Trophoblast cell (in vitro differentiated cells and primary cell): Measurements from ENCODE around the gene GLG1.
"Not testable (repeated sequence)": the region's sequence is repeated elsewhere in the genome, so short reads cannot be mapped to it uniquely, and the experiment has no call there.

Experiments used
- DNase-seq, 2 donors: peaks; one replicate each; pipeline ENCODE4 v3.0.0-alpha.2; 2016
- H2AFZ ChIP-seq: 2 replicates; pipeline ENCODE4 v1.6.1; 2013; ENCODE audit warnings: low read length, moderate library complexity, mild to moderate bottlenecking; ENCODE audit not compliant: insufficient read depth, poor library complexity
- H2AK5ac ChIP-seq: 2 replicates; pipeline ENCODE4 v1.6.1; 2013; ENCODE audit warnings: mild to moderate bottlenecking, low read length
- H2BK120ac ChIP-seq: 2 replicates; pipeline ENCODE4 v1.6.1; 2013; ENCODE audit warnings: low read length, mild to moderate bottlenecking, moderate library complexity; ENCODE audit not compliant: insufficient read depth, poor library complexity
- H2BK12ac ChIP-seq: 2 replicates; pipeline ENCODE4 v1.6.1; 2013; ENCODE audit warnings: mild to moderate bottlenecking, low read length, moderate library complexity
- H2BK5ac ChIP-seq: 2 replicates; pipeline ENCODE4 v1.6.1; 2013; ENCODE audit warnings: low read length, low read depth, moderate library complexity, mild to moderate bottlenecking; ENCODE audit not compliant: poor library complexity
- H3K14ac ChIP-seq: 2 replicates; pipeline ENCODE4 v1.6.1; 2013; ENCODE audit warnings: mild to moderate bottlenecking, low read length
- H3K18ac ChIP-seq: 2 replicates; pipeline ENCODE4 v1.6.1; 2013; ENCODE audit warnings: mild to moderate bottlenecking, low read length
- H3K23ac ChIP-seq: 2 replicates; pipeline ENCODE4 v1.6.1; 2013; ENCODE audit warnings: low read length
- H3K27ac ChIP-seq: 2 replicates; pipeline ENCODE4 v1.5.1; 2013; ENCODE audit warnings: low read depth, mild to moderate bottlenecking, inconsistent platforms, low read length, moderate library complexity
- H3K27me3 ChIP-seq: 2 replicates; pipeline ENCODE4 v1.6.1; 2013; ENCODE audit warnings: inconsistent platforms, mild to moderate bottlenecking, low read length, moderate library complexity; ENCODE audit not compliant: insufficient read depth
- H3K36me3 ChIP-seq, 2 experiments: 1 replicate in 1 of 2; 2 replicates in 1 of 2; pipeline ENCODE4 v1.6.1; 2013; ENCODE audit warnings: low read length in 2 of 2, mild to moderate bottlenecking in 2 of 2, moderate library complexity in 1 of 2; ENCODE audit not compliant: insufficient read depth in 2 of 2, control insufficient read depth in 1 of 2
- H3K4ac ChIP-seq: 2 replicates; pipeline ENCODE4 v1.6.1; 2013; ENCODE audit warnings: low read depth, mild to moderate bottlenecking, low read length, moderate library complexity
- H3K4me1 ChIP-seq, 2 experiments: 1 replicate in 1 of 2; 2 replicates in 1 of 2; pipeline ENCODE4 v1.6.1; 2013; ENCODE audit warnings: low read length in 2 of 2, mild to moderate bottlenecking in 2 of 2, moderate library complexity in 1 of 2; ENCODE audit not compliant: insufficient read depth in 2 of 2, control insufficient read depth in 1 of 2
- H3K4me2 ChIP-seq: 2 replicates; pipeline ENCODE4 v1.6.1; 2013; ENCODE audit warnings: inconsistent platforms, mild to moderate bottlenecking, low read length, moderate library complexity
- H3K4me3 ChIP-seq: 2 replicates; pipeline ENCODE4 v1.5.1; 2013; ENCODE audit warnings: mild to moderate bottlenecking, low read depth, low read length, inconsistent platforms
- H3K79me1 ChIP-seq: one replicate; pipeline ENCODE4 v1.6.1; 2013; ENCODE audit warnings: low read length
- H3K79me2 ChIP-seq: 2 replicates; pipeline ENCODE4 v1.6.1; 2013; ENCODE audit warnings: low read length, mild to moderate bottlenecking; ENCODE audit not compliant: control insufficient read depth, insufficient read depth, poor library complexity
- H3K9ac ChIP-seq: 2 replicates; pipeline ENCODE4 v1.6.1; 2013; ENCODE audit warnings: mild to moderate bottlenecking, low read length
- H3K9me3 ChIP-seq: 2 replicates; pipeline ENCODE4 v1.6.1; 2013; ENCODE audit warnings: low read depth, mild to moderate bottlenecking, control low read depth, inconsistent platforms, low read length; ENCODE audit not compliant: insufficient read depth
- H4K12ac ChIP-seq: 2 replicates; pipeline ENCODE4 v1.6.1; 2013; ENCODE audit warnings: low read depth, mild to moderate bottlenecking, low read length, moderate library complexity
- H4K8ac ChIP-seq: 2 replicates; pipeline ENCODE4 v1.6.1; 2013; ENCODE audit warnings: low read depth, mild to moderate bottlenecking, low read length, moderate library complexity
- H4K91ac ChIP-seq: one replicate; pipeline ENCODE4 v1.6.1; 2013; ENCODE audit warnings: low read depth, mild to moderate bottlenecking, low read length, moderate library complexity
- WGBS: extraction: QIAGEN DNeasy Blood & Tissue Kit; methylation state at CpG from one replicate; pipeline ENCODE4 v1.1.7; 2013; ENCODE audit warnings: missing lambda C conversion rate; ENCODE audit not compliant: insufficient read length, insufficient coverage; ENCODE audit errors: extremely low coverage; 5-methylcytosine and 5-hydroxymethylcytosine counted together

Gene GLG1

GRCh38 chr16:74557275-74557674 is 49.6 kb downstream of the GLG1 start:
- Histone ChIP-seq H2BK12ac (no peak overlapping the region), H2AFZ (no peak overlapping the region), H3K14ac (no peak overlapping the region), H3K9me3 (no peaks in the 10 kb centered on the region), H3K23ac (no peak overlapping the region), H2AK5ac (no peak overlapping the region), H4K91ac (no peak overlapping the region), H4K12ac (no peak overlapping the region), H3K79me2 (peaks cover 2% of the 10 kb centered on the region), H3K27me3 (no peaks in the 10 kb centered on the region), H2BK120ac (no peak overlapping the region), H3K36me3 (no peaks in the 10 kb centered on the region), H3K9ac (no peak overlapping the region), H4K8ac (no peak overlapping the region), H3K4me2 (no peak overlapping the region), H3K79me1 (no peaks in the 10 kb centered on the region), H3K18ac (no peak overlapping the region), H2BK5ac (no peak overlapping the region), H3K4ac (no peak overlapping the region), H3K4me1 (no peaks in the 10 kb centered on the region), H3K4me3 (no peak overlapping the region), H3K27ac (no peak overlapping the region)
- no CpG with 5 or more reads among the region's 1 CpG for WGBS
- no peak for DNase-seq

GRCh38 chr16:74556375-74556922 is 50.5 kb downstream of the GLG1 start:
- no peak overlapping the region for H3K27ac ChIP-seq
- no peak overlapping the region for H2BK5ac ChIP-seq
- H3K36me3 ChIP-seq: no peaks in the 10 kb centered on the region
- H3K14ac ChIP-seq: no peak overlapping the region
- DNase-seq: no peak
- no peak overlapping the region for H2AK5ac ChIP-seq
- no peaks in the 10 kb centered on the region for H3K9me3 ChIP-seq
- no peak overlapping the region for H4K8ac ChIP-seq
- H3K9ac ChIP-seq: no peak overlapping the region
- H4K12ac ChIP-seq: no peak overlapping the region
- no peak overlapping the region for H2BK120ac ChIP-seq
- no peaks in the 10 kb centered on the region for H3K79me1 ChIP-seq
- H3K4me2 ChIP-seq: no peak overlapping the region
- H3K18ac ChIP-seq: no peak overlapping the region
- H3K23ac ChIP-seq: no peak overlapping the region
- no peaks in the 10 kb centered on the region for H3K27me3 ChIP-seq
- no CpG with 5 or more reads among the region's 1 CpG for WGBS
- H3K4ac ChIP-seq: no peak overlapping the region
- H3K4me1 ChIP-seq: no peaks in the 10 kb centered on the region
- H2BK12ac ChIP-seq: no peak overlapping the region
- peaks cover 2% of the 10 kb centered on the region for H3K79me2 ChIP-seq
- no peak overlapping the region for H2AFZ ChIP-seq
- no peak overlapping the region for H3K4me3 ChIP-seq
- H4K91ac ChIP-seq: no peak overlapping the region

GRCh38 chr16:74552357-74552756 is 54.6 kb downstream of the GLG1 start:
- H3K14ac ChIP-seq, H2BK12ac ChIP-seq, H3K79me1 ChIP-seq, DNase-seq, H4K8ac ChIP-seq, H3K79me2 ChIP-seq, H3K36me3 ChIP-seq, H2AFZ ChIP-seq, H2BK120ac ChIP-seq, H4K12ac ChIP-seq, H2AK5ac ChIP-seq, H3K27ac ChIP-seq, H3K4me1 ChIP-seq, H3K9me3 ChIP-seq, H3K4ac ChIP-seq, H3K4me3 ChIP-seq, H3K18ac ChIP-seq, H2BK5ac ChIP-seq, H3K9ac ChIP-seq, H3K23ac ChIP-seq, H3K27me3 ChIP-seq, H4K91ac ChIP-seq, H3K4me2 ChIP-seq: not testable (repeated sequence)
- no CpG with 5 or more reads among the region's 6 CpGs for WGBS

DNA sequence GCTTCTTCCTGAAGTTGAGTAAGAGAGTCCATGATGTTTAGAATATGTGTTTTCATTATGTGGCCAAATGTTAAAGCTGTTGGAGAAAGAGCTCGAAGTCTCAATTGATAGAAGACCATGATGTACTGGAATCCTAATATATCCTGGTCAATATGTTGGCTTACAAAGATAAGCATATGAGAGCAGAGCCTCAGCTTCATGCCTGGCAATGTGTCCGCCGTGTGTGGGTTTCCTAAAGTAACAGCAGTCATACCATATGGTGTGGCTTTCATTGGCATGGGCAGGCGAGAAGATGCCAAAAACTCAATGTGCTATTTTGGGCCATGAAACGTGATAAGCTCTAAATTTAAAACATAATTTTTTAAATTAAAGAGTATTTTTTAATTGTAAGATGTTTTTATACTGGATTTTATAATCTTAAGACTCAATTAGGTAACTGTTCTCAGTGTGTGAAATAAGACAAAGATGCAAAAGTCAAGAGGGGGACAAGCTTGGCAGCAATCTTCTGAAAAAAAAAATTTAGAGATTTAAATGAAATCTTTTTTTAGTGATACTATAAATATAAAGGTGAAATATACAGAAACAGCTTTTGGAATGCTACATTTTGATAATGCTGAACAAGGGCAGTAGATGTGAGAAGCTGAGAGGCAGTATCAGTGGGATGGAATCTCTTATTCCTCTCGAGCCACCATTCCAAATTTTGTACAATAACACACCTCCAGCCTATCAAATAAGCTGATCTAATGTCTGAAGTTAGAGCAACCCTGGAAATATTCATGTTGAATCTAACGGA is 56.5 kb downstream of the GLG1 start:
- H2BK12ac ChIP-seq, H2AK5ac ChIP-seq, H4K12ac ChIP-seq, H3K4me3 ChIP-seq, H3K18ac ChIP-seq, H4K91ac ChIP-seq, H3K23ac ChIP-seq, H3K79me1 ChIP-seq, H4K8ac ChIP-seq, H3K14ac ChIP-seq, H3K27ac ChIP-seq, H3K4ac ChIP-seq, H3K4me2 ChIP-seq, H3K9me3 ChIP-seq, H3K36me3 ChIP-seq, DNase-seq, H3K9ac ChIP-seq, H2BK5ac ChIP-seq, H2BK120ac ChIP-seq, H3K79me2 ChIP-seq, H3K27me3 ChIP-seq, H2AFZ ChIP-seq, H3K4me1 ChIP-seq: not testable (repeated sequence)
- no CpG with 5 or more reads among the region's 7 CpGs for WGBS
